OCI-M1 (cell line): ENCODE results near the gene LEKR1.

Experiments used
- DNase-seq: peaks from one replicate; lab custom pipeline; 2025; lab: John Stamatoyannopoulos, UW

LEKR1 gene

DNA sequence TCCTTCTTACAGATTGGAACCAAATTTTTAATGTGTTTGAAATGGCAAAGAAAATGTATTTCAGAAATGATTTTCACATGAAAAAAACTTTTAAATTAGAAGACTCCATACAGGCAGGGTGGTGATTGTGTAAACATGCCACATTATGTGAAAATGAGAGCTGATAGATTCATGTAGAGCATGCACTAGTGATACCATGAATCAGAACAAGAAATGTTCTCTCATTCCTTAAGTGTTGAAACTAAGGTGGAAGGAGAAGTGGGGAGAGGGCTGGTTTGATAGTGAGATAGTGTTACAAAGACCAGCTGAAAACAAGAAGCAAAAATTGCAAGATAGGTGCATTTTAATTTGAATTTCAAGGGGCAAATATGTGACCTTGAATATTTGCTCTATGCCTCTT is 233.5 kb downstream of the LEKR1 start:
- DNase-seq, result no peak

DNA sequence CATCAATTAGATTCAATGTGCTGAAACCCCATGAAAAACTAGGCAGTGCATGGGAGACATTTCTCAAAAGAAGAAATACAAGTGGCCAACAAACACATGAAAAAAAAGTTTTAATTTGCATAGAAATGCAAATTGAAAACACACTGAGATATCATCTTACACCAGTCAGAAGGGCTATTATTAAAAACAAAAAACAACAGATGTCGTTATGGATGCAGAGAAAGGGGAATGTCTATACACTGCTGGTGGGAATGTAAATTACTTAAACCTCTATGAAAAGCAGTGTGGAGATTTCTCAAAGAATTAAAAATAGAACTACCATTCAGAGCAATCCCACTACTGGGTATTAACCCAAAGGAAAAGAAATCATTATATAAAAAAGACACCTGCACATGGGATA is 235.1 kb downstream of the LEKR1 start:
- DNase-seq, result no peak

- no peak for DNase-seq
Observed at GRCh38 chr3:157063469-157063868, 237.3 kb downstream of the LEKR1 start.

- DNase-seq, result no peak
Observed at GRCh38 chr3:157063926-157064325, 237.8 kb downstream of the LEKR1 start.

GRCh38 chr3:157064402-157064801 is 238.2 kb downstream of the LEKR1 start:
- peak; percentile 49 for DNase-seq

- DNase-seq, result no peak
Observed at GRCh38 chr3:157065201-157065600, 239.0 kb downstream of the LEKR1 start.

DNA sequence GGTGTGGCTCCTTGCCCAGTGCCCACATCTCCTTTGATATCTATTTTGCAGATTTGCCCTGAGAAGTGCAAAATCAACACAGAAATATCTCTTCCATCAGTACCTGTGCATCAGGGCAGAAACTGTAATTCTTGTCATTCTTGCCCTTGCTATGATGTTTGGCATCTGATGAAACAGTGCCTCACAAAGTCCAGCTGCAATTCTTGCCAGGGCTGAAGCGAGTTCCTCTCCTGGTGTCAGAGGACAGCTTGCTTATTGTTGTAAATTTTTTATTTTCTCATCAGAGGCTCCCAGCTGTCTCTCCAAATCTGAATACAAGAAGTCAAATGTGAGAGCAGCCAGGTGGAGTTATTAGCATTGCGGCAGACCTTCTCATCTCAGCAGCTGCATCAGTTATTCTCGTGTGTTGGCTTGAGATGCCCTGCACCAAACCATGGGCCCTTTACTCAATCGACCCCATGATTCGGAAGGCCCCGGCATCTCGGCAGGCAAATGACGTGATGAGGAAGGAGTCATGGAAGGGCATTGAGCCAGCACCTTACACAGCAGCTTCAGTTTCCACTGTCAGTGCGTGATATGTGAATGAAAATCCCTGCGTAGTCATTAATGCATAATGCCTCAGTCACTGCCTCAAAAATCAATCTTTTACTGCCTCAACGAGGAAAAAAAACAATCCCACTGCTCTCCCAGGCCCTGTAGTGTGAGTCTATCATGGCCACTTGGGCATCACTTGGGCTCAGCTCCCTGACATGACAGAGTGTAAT is 240.4 kb downstream of the LEKR1 start:
- DNase-seq, result no peak

DNA sequence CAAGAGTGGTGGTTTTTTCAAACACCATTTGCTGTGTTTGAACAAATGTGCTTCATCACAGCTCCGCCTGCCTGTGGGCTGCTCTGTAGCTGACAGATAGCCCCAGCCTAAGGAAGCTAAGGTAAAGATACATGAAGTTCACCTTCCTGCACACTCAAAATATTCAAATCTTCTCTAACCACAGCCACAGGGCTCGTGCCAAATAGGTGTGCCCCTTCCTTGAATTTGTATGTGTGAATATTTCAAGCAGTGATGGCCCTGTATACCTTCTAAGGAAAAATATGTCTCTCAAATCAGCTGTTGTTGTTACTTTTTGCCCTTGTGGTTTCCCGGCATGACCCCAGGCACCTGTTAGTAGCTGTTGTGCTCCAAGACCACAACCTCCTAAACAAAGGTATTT is 241.0 kb downstream of the LEKR1 start:
- no peak for DNase-seq

- peak; percentile 43 for DNase-seq
Observed at GRCh38 chr3:157069406-157069805, 243.3 kb downstream of the LEKR1 start.

GRCh38 chr3:157069846-157070677 is 243.9 kb downstream of the LEKR1 start:
- DNase-seq, result no peak

DNA sequence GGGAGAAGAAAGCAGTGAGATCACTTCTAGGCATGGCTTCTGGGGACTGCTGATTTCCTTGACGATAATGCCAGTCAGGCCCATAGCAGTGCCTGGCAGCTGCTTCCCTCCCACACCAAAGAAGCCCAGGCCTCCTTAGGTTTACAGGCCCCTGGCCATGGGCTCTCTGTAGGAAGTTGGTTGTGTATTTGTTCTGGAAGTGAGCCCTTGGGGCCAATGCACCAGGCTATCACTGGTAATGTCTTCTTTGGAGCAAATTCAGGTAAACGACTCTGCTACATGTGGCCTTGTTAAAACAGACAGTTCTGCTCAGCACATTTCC is 244.5 kb downstream of the LEKR1 start:
- DNase-seq, result no peak

DNA sequence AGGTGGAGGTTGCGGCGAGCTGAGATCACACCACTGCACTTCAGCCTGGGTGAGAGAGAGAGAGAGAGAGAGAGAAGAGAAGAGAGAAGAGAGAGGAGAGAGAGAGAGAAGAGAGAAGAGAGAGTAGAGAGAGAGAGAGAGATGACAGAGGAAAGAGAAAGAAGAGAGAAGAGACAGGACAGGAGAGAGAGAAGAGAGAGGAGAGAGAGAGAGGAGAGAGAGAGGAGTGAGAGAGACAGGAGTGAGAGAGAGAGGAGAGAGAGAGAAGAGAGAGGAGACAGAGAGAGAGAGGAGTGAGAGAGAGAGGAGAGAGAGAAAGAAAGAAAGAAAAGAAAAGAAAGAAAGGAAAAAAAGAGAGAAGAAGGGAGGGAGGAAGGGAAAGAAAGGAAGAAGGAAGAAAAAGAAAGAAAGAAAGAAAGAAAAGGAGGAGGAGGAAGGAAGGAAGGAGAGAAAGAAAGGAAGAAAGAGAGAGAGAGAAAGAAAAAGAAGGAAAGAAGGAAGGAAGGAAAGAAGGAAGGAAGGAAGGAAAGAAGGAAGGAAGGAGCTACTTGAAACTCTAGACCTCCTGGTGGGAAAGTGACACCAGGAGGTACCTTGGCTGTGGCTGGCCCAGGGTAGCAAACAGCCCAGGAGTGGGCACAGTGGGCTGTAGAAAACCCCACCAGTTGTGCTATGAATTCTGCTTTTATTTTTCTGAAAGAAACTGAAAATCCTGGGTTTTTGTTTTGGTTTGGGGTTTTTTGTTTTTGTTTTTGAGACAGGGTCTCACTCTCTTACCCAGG is 245.8 kb downstream of the LEKR1 start:
- no peak for DNase-seq

GRCh38 chr3:157073810-157074209 is 247.7 kb downstream of the LEKR1 start:
- no peak for DNase-seq

GRCh38 chr3:157074490-157074889 is 248.3 kb downstream of the LEKR1 start:
- no peak for DNase-seq

DNA sequence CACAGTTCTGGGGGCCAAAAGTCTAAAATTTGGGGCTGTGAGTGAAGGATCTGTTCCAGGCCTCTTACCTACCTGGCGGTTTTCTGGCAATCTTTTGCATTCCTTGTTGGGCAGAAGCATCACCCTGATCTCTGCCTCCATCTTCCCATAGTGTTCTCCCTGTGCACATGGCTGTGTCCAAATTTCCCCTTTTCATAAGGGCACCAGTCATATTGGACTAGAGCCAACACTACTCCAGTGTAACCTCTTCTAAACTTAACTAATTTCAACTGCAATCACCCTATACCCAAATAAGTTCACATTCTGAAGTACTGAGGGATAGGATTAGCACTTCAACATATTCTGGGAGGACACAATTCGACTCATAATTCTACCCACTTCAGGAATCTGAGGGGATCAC is 248.8 kb downstream of the LEKR1 start:
- no peak for DNase-seq

- DNase-seq, result no peak
Observed at GRCh38 chr3:157075693-157076420, 249.7 kb downstream of the LEKR1 start.

- peak; percentile 20 for DNase-seq
Observed at GRCh38 chr3:157077565-157077991, 251.4 kb downstream of the LEKR1 start.

- DNase-seq, result peak; percentile 20
Observed at GRCh38 chr3:157078131-157078810, 252.1 kb downstream of the LEKR1 start.

DNA sequence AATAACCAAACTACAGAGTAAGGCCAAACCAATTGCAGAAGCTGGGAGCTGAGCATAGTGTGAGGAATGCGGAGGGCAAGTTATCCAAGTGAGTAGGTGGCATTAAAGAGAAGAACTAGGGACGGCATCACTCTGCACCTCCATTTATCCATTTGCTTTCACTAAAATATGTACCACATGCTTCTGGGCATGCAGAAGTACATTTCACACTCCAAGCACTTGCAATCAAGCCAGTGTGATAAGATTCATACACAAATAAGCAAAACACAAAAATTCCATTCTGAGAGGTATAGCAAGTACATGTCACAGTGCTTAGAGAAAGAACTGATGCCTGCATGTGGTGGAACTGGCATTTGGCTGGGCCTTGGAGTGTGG is 252.6 kb downstream of the LEKR1 start:
- no peak for DNase-seq

DNA sequence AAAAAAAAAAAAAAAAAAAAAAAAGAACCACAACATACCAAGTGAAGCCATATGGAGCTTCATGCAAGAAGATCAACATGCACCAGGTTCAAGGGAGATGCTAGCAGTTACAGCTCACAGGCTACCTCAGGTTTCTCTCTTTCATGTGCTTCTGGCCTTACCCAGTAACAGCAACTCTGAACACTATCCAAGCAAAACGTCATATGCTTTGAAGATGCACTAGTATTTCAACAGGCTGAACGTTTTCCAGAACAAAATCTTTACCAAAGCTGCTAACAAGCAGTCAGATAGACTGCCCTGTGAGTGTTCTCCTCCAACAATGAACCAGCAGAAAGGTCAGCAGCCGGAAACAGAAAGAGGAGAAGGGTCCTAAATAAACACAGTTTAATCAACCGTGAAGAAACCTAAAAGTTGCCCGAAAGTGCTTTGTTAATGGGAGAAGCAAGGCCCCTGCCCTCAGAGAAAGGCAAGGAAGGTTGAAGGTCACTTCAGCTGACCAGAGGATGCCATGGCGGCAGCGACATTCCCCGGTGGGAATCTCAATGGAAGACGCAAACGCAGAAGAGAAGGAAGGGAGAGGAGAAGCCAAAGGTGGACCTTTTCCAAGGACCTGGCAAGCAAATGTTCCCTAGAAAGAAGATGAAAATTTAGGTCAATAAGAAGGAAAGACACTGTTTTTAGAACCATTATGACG is 253.7 kb downstream of the LEKR1 start:
- no peak for DNase-seq
